Renal cortical epithelial cell (primary cell): Measurements from ENCODE around the gene CIITA. TPM values are rescaled to one million over a fixed set of nuclear protein-coding genes. Genes with fewer than 3 reads are reported as not detected.

Experiments
- DNase-seq: peaks from one replicate; pipeline ENCODE4 v3.0.0-alpha.2; 2011; ENCODE audit warnings: low read depth
- total RNA-seq: library from RNA; depleted of rRNA; stranded (reverse); fragments of >200 nt; gene quantifications from 2 replicates; pipeline ENCODE4 v1.2.3, GENCODE V29; 2014

CIITA gene
- total RNA-seq, 1 donor from 2014 or later, result 0.65 TPM

GRCh38 chr16:10880594-10881452 is 3.8 kb downstream of the CIITA start:
- no peak for DNase-seq

GRCh38 chr16:10881479-10882030 is 4.6 kb downstream of the CIITA start:
- no peak for DNase-seq

- peak; percentile 74 for DNase-seq
Observed at GRCh38 chr16:10883004-10883403, 6.0 kb downstream of the CIITA start.

- DNase-seq, result no peak
Observed at GRCh38 chr16:10885246-10885645, 8.2 kb downstream of the CIITA start.

GRCh38 chr16:10888320-10888937 is 11.4 kb downstream of the CIITA start:
- DNase-seq, result no peak

GRCh38 chr16:10889855-10890254 is 12.9 kb downstream of the CIITA start:
- no peak for DNase-seq

- DNase-seq, result no peak
Observed at GRCh38 chr16:10892782-10893318, 15.8 kb downstream of the CIITA start.

GRCh38 chr16:10895053-10895946 is 18.3 kb downstream of the CIITA start:
- no peak for DNase-seq

GRCh38 chr16:10896165-10896564 is 19.2 kb downstream of the CIITA start:
- DNase-seq, result no peak

- DNase-seq, result no peak
Observed at GRCh38 chr16:10896723-10897122, 19.7 kb downstream of the CIITA start.

- no peak for DNase-seq
Observed at GRCh38 chr16:10897134-10897533, 20.1 kb downstream of the CIITA start.

- DNase-seq, result no peak
Observed at GRCh38 chr16:10902999-10903398, 26.0 kb downstream of the CIITA start.

GRCh38 chr16:10906482-10906881 is 29.5 kb downstream of the CIITA start:
- DNase-seq, result no peak

GRCh38 chr16:10906914-10907756 is 30.1 kb downstream of the CIITA start:
- DNase-seq, result no peak

GRCh38 chr16:10907757-10908045 is 30.7 kb downstream of the CIITA start:
- DNase-seq, result no peak

- no peak for DNase-seq
Observed at GRCh38 chr16:10911267-10911666, 34.3 kb downstream of the CIITA start.

GRCh38 chr16:10916534-10916933 is 39.5 kb downstream of the CIITA start:
- DNase-seq, result no peak

- DNase-seq, result peak; percentile 91
Observed at GRCh38 chr16:10918294-10919002, 41.4 kb downstream of the CIITA start.

- DNase-seq, result no peak
Observed at GRCh38 chr16:10919003-10919351, 42.0 kb downstream of the CIITA start.

- DNase-seq, result peak; percentile 84
Observed at GRCh38 chr16:10920726-10921427, 43.9 kb downstream of the CIITA start.
